K562 (cell line): ENCODE measurements around the gene MAGED1. TPM values are rescaled to one million over a fixed set of nuclear protein-coding genes. Genes with fewer than 3 reads are reported as not detected.

Experiments
- ADNP ChIP-seq: fragments of 200-800 bp; sonication (Bioruptor generic); IDR thresholded peaks from 2 replicates; pipeline ENCODE4 v1.6.1; 2016; ENCODE audit warnings: missing genetic modification characterization, missing compliant biosample characterization
- ATF4 ChIP-seq: fragments of 450-650 bp; formaldehyde crosslinking; IDR thresholded peaks from 2 replicates; pipeline ENCODE4 v1.4.0; 2022; ENCODE audit warnings: mild to moderate bottlenecking, moderate library complexity
- ESRRA ChIP-seq: fragments of 450-650 bp; IDR thresholded peaks from 2 replicates; pipeline ENCODE4 v1.6.1; 2014; ENCODE audit warnings: low read depth, mild to moderate bottlenecking, moderate library complexity, borderline replicate concordance
- GTF2E2 ChIP-seq: fragments of 200-800 bp; sonication (Bioruptor generic); IDR thresholded peaks from 2 replicates; pipeline ENCODE4 v1.6.1; 2016; ENCODE audit warnings: missing genetic modification characterization, missing compliant biosample characterization
- SMARCC2 ChIP-seq: fragments of 450-650 bp; IDR thresholded peaks from 2 replicates; pipeline ENCODE4 v1.6.1; 2017; ENCODE audit warnings: antibody characterized with exemption, moderate library complexity, mild to moderate bottlenecking, low read depth
- TSHZ1 ChIP-seq: fragments of 250-450 bp; sonication (Bioruptor Pico); IDR thresholded peaks from 2 replicates; pipeline ENCODE4 v1.4.0; 2020; ENCODE audit warnings: mild to moderate bottlenecking, moderate library complexity
- ZNF12 ChIP-seq: sonication (generic); formaldehyde crosslinking; IDR thresholded peaks from 2 replicates; pipeline ENCODE4 v1.4.0; 2020; ENCODE audit warnings: mild to moderate bottlenecking, missing genetic modification reagents
- ZNF347 ChIP-seq: fragments of 450-650 bp; formaldehyde crosslinking; IDR thresholded peaks from 2 replicates; pipeline ENCODE4 v1.4.0; 2020; ENCODE audit warnings: low read depth, mild to moderate bottlenecking, moderate library complexity
- ZNF449 ChIP-seq: fragments of 250-450 bp; sonication (Bioruptor Pico); IDR thresholded peaks from 2 replicates; pipeline ENCODE4 v1.8.0; 2022; ENCODE audit warnings: moderate library complexity, mild to moderate bottlenecking, inconsistent platforms
- ZNF668 ChIP-seq: fragments of 250-450 bp; sonication (Bioruptor Pico); IDR thresholded peaks from 2 replicates; pipeline ENCODE4 v1.8.0; 2022; ENCODE audit warnings: mild to moderate bottlenecking, inconsistent platforms
- polyA plus RNA-seq, 8 experiments: library from polyadenylated mRNA; depleted of rRNA in 4 of 8; stranded (reverse) in 5 of 8; unstranded in 3 of 8; fragments of >200 nt; fragmentation: Nextera tagmentation in 2 of 8; fragmentation: Illumina TruSeq in 1 of 8; extraction: Ambion mirVana in 2 of 8; extraction: Trizol in 1 of 8; gene quantifications; 2 replicates each; pipeline versions ENCODE4 v1.2.1 to v1.2.3, GENCODE V29; 2011 to 2014; ENCODE audit warnings: inconsistent platforms in 1 of 8, missing spikeins in 1 of 8
- total RNA-seq, 7 experiments: library from RNA; depleted of rRNA in 6 of 7; stranded (reverse); fragments of >200 nt in 6 of 7; fragmentation: Illumina TruSeq in 2 of 7; extraction: Trizol in 2 of 7; gene quantifications; 2 replicates each; pipeline versions ENCODE4 v1.2.1 to v1.2.3, GENCODE V29; 2011 to 2021; ENCODE audit warnings: low replicate concordance in 1 of 7
- TF ChIP-seq, protein P1 (sequence below): fragments of 450-650 bp; IDR thresholded peaks from 2 replicates; pipeline ENCODE4 v1.6.1; 2017; ENCODE audit warnings: mild to moderate bottlenecking, moderate library complexity
- TF ChIP-seq, protein P2 (sequence below): sonication (generic); formaldehyde crosslinking; IDR thresholded peaks from 2 replicates; pipeline ENCODE4 v1.8.0; 2022; ENCODE audit warnings: missing genetic modification reagents, mild to moderate bottlenecking, borderline replicate concordance

MAGED1 gene
- total and polyA plus RNA-seq, 9 of the 15 experiments (the other 6 are each of a cell fraction or from before 2014, with no cell fraction given): 5.7 to 41.2 (median 12.7) TPM

DNA sequence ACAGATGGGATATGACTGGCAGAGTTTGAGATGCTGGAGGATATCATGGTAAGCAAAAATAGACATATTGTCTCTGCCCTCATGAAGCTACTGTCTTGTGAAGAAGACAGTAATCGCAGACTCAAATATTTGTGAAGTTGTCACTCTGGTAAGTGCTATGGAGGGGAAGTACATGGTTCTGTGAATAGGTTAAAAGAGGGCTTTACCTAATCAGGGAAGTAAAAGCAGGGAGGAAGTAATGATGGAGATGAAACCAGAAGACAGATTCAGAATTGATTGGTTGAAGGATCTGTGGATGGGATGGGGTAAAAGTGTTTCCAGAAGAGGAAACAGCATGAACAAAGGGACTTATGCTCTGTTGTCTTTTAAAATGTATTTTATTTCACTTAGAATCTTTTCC lies 19.3 kb upstream of the MAGED1 start (continued):
- TF ChIP-seq TSHZ1 (CRISPR knock-in tag): no peak
- no peak for TF ChIP-seq ZNF668 (CRISPR knock-in tag)
- no peak for TF ChIP-seq ESRRA
- no peak for TF ChIP-seq ZNF347 (CRISPR knock-in tag)
- TF ChIP-seq ZNF449 (CRISPR knock-in tag): no peak
- TF ChIP-seq, protein P1, sequence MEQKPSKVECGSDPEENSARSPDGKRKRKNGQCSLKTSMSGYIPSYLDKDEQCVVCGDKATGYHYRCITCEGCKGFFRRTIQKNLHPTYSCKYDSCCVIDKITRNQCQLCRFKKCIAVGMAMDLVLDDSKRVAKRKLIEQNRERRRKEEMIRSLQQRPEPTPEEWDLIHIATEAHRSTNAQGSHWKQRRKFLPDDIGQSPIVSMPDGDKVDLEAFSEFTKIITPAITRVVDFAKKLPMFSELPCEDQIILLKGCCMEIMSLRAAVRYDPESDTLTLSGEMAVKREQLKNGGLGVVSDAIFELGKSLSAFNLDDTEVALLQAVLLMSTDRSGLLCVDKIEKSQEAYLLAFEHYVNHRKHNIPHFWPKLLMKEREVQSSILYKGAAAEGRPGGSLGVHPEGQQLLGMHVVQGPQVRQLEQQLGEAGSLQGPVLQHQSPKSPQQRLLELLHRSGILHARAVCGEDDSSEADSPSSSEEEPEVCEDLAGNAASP: no peak
- TF ChIP-seq ATF4 (CRISPR knock-in tag): no peak
- TF ChIP-seq ADNP: no peak
- TF ChIP-seq ZNF12 (CRISPR knock-in tag): no peak
- no peak for TF ChIP-seq SMARCC2
- TF ChIP-seq, protein P2, sequence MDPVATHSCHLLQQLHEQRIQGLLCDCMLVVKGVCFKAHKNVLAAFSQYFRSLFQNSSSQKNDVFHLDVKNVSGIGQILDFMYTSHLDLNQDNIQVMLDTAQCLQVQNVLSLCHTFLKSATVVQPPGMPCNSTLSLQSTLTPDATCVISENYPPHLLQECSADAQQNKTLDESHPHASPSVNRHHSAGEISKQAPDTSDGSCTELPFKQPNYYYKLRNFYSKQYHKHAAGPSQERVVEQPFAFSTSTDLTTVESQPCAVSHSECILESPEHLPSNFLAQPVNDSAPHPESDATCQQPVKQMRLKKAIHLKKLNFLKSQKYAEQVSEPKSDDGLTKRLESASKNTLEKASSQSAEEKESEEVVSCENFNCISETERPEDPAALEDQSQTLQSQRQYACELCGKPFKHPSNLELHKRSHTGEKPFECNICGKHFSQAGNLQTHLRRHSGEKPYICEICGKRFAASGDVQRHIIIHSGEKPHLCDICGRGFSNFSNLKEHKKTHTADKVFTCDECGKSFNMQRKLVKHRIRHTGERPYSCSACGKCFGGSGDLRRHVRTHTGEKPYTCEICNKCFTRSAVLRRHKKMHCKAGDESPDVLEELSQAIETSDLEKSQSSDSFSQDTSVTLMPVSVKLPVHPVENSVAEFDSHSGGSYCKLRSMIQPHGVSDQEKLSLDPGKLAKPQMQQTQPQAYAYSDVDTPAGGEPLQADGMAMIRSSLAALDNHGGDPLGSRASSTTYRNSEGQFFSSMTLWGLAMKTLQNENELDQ (CRISPR knock-in tag): no peak
- TF ChIP-seq GTF2E2: no peak
